Gastroesophageal sphincter (tissue), 3 donors: ENCODE measurements around the gene GUCA1A.

ENCODE experiments used
- CTCF ChIP-seq, 4 experiments: fragments of 200-600 bp in 2 of 4; fragments of 450-650 bp in 2 of 4; sonication (generic) in 1 of 4; IDR thresholded peaks; one replicate each; pipeline ENCODE4 v1.5.1; 2017 to 2019; ENCODE audit warnings: antibody characterized with exemption in 4 of 4, mild to moderate bottlenecking in 2 of 4, moderate library complexity in 2 of 4
- POLR2A ChIP-seq, 2 donors: fragments of 450-650 bp; IDR thresholded peaks; one replicate each; pipeline ENCODE4 v1.6.1; 2017; ENCODE audit warnings: antibody characterized with exemption in 2 of 2, mild to moderate bottlenecking in 2 of 2, moderate library complexity in 1 of 2

GRCh38 chr6:42176981-42177380 is 3.8 kb downstream of the GUCA1A start:
- TF ChIP-seq CTCF (IDR thresholded peaks at IDR 0.05) (no peak), POLR2A (IDR thresholded peaks at IDR 0.05) (no peak)
